Upper lobe of left lung (tissue), 4 donors: ENCODE results near the gene MTARC2.
"Not testable (repeated sequence)": the region's sequence is repeated elsewhere in the genome, so short reads cannot be mapped to it uniquely, and the experiment has no call there.

Experiments
- POLR2A ChIP-seq, 4 donors: fragments of 450-650 bp; IDR thresholded peaks; one replicate each; pipeline ENCODE4 v1.5.1; 2016 to 2017; ENCODE audit warnings: antibody characterized with exemption in 4 of 4, mild to moderate bottlenecking in 2 of 4
- POLR2AphosphoS5 ChIP-seq, 2 donors: sonication (generic); formaldehyde crosslinking; IDR thresholded peaks; one replicate each; pipeline ENCODE4 v1.5.1; 2017; ENCODE audit warnings: antibody characterized with exemption in 2 of 2
- TF ChIP-seq, protein P1 (sequence below), 6 experiments: fragments of 450-650 bp in 4 of 6; fragments of 200-600 bp in 2 of 6; sonication (generic) in 2 of 6; IDR thresholded peaks; one replicate each; pipeline ENCODE4 v1.5.1; 2016 to 2019; ENCODE audit warnings: antibody characterized with exemption in 6 of 6

DNA sequence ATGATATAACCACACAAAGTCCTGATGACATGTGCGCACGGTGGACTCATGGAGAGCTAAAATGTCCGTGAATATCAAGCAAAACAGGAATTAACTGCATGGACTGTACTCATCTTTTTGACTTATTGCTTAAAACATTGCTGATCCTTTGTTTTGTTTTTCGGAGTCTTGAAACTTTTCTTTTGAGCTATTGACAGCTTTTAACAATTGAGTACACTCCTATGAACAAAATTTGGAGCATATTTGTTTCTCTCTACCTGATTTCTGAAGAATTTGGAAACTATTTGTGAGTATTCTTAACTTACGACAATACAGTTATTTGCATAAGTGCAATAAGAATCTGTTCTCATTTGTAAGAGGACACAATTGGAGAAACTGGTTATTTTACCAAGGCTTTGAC is 32.1 kb upstream of the MTARC2 start:
- TF ChIP-seq POLR2A, POLR2AphosphoS5 (IDR thresholded peaks at IDR 0.05): not testable (repeated sequence)
- TF ChIP-seq, protein P1, sequence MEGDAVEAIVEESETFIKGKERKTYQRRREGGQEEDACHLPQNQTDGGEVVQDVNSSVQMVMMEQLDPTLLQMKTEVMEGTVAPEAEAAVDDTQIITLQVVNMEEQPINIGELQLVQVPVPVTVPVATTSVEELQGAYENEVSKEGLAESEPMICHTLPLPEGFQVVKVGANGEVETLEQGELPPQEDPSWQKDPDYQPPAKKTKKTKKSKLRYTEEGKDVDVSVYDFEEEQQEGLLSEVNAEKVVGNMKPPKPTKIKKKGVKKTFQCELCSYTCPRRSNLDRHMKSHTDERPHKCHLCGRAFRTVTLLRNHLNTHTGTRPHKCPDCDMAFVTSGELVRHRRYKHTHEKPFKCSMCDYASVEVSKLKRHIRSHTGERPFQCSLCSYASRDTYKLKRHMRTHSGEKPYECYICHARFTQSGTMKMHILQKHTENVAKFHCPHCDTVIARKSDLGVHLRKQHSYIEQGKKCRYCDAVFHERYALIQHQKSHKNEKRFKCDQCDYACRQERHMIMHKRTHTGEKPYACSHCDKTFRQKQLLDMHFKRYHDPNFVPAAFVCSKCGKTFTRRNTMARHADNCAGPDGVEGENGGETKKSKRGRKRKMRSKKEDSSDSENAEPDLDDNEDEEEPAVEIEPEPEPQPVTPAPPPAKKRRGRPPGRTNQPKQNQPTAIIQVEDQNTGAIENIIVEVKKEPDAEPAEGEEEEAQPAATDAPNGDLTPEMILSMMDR (IDR thresholded peaks at IDR 0.05): not testable (repeated sequence)
